ENCODE results near the gene TMEM121B.

- TF ChIP-seq EZH2 (IDR thresholded peaks at IDR 0.05; ENCODE audit: insufficient read depth, low read length) = no peak
- TF ChIP-seq, protein P1, sequence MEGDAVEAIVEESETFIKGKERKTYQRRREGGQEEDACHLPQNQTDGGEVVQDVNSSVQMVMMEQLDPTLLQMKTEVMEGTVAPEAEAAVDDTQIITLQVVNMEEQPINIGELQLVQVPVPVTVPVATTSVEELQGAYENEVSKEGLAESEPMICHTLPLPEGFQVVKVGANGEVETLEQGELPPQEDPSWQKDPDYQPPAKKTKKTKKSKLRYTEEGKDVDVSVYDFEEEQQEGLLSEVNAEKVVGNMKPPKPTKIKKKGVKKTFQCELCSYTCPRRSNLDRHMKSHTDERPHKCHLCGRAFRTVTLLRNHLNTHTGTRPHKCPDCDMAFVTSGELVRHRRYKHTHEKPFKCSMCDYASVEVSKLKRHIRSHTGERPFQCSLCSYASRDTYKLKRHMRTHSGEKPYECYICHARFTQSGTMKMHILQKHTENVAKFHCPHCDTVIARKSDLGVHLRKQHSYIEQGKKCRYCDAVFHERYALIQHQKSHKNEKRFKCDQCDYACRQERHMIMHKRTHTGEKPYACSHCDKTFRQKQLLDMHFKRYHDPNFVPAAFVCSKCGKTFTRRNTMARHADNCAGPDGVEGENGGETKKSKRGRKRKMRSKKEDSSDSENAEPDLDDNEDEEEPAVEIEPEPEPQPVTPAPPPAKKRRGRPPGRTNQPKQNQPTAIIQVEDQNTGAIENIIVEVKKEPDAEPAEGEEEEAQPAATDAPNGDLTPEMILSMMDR (IDR thresholded peaks at IDR 0.05; ENCODE audit: insufficient read depth, low read depth, low read length) = no peak
These were observed 10.2 kb downstream of the TMEM121B start for GRCh38 chr22:17110791-17111550.
